Cardiac muscle cell (in vitro differentiated cells and primary cell): ENCODE data around the gene UBE2G1. TPM values are rescaled to one million over a fixed set of nuclear protein-coding genes. Genes with fewer than 3 reads are reported as not detected.
A peak's percentile ranks its signal among the peaks of the same experiment; 100 is the strongest.

ENCODE experiments used
- DNase-seq, 2 donors: peaks; one replicate each; pipeline versions ENCODE4 v3.0.0 to v3.0.0-alpha.2; 2010 to 2017; ENCODE audit warnings: low read depth in 1 of 2, low spot score in 1 of 2
- H3K27ac ChIP-seq: fragments of 200-600 bp; sonication (generic); 2 replicates; pipeline ENCODE4 v1.5.1; 2016
- H3K27me3 ChIP-seq: fragments of 200-600 bp; sonication (generic); 2 replicates; pipeline ENCODE4 v1.6.0; 2016; ENCODE audit warnings: control low read depth
- H3K36me3 ChIP-seq: fragments of 200-600 bp; sonication (generic); 2 replicates; pipeline ENCODE4 v1.5.1; 2016; ENCODE audit warnings: control low read depth
- H3K4me1 ChIP-seq: fragments of 200-600 bp; sonication (generic); 2 replicates; pipeline ENCODE4 v1.8.1; 2017; ENCODE audit warnings: low read depth, mild to moderate bottlenecking, mixed run types
- H3K4me3 ChIP-seq: fragments of 200-600 bp; sonication (generic); 2 replicates; pipeline ENCODE4 v1.5.1; 2016; ENCODE audit warnings: mild to moderate bottlenecking
- H3K9me3 ChIP-seq: fragments of 200-600 bp; sonication (generic); 2 replicates; pipeline ENCODE4 v1.5.1; 2017; ENCODE audit warnings: low read depth, mild to moderate bottlenecking, control low read depth
- polyA plus RNA-seq: library from polyadenylated mRNA; unstranded; fragments of >200 nt; fragmentation: Nextera tagmentation; extraction: Ambion mirVana; gene quantifications from 2 replicates; pipeline ENCODE4 v1.2.1, GENCODE V29; 2016
- total RNA-seq: library from RNA; depleted of rRNA; stranded (reverse); fragments of >200 nt; gene quantifications from 2 replicates; pipeline ENCODE4 v1.2.3, GENCODE V29; 2016
- TF ChIP-seq, protein P1 (sequence below): IDR thresholded peaks from 2 replicates; pipeline ENCODE4 v1.5.1; 2012; ENCODE audit warnings: low read depth, mild to moderate bottlenecking, low read length

UBE2G1 gene
- total and polyA plus RNA-seq, 2 experiments from 2014 or later = 99.0 to 107 TPM

DNA sequence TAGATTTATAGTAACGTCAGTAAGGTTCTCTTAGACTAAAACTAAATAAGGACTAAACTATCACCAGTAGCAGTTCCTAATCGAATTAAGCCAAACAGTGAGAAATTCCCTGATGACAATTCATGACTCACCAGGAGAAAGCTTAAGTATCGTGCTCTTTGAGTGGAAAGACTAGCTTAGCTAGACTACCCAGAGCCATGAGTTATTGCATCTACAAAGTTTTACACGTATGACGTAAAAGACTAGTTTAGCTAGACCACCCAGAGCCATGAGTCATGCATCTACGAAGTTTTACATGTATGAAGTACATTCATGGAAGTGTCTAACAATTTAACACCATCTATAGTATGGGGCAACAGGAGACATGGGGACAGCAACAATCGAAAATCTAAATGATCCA lies 36.6 kb downstream of the UBE2G1 start:
- H3K9me3 ChIP-seq = no peaks in the 10 kb centered on the region
- H3K4me3 ChIP-seq = no peak overlapping the region
- TF ChIP-seq, protein P1, sequence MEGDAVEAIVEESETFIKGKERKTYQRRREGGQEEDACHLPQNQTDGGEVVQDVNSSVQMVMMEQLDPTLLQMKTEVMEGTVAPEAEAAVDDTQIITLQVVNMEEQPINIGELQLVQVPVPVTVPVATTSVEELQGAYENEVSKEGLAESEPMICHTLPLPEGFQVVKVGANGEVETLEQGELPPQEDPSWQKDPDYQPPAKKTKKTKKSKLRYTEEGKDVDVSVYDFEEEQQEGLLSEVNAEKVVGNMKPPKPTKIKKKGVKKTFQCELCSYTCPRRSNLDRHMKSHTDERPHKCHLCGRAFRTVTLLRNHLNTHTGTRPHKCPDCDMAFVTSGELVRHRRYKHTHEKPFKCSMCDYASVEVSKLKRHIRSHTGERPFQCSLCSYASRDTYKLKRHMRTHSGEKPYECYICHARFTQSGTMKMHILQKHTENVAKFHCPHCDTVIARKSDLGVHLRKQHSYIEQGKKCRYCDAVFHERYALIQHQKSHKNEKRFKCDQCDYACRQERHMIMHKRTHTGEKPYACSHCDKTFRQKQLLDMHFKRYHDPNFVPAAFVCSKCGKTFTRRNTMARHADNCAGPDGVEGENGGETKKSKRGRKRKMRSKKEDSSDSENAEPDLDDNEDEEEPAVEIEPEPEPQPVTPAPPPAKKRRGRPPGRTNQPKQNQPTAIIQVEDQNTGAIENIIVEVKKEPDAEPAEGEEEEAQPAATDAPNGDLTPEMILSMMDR = no peak
- H3K4me1 ChIP-seq = peaks cover 22% of the 10 kb centered on the region
- peak overlapping the region; percentile 16 for H3K27ac ChIP-seq
- peak in 1 of 2 donors; percentile 83 for DNase-seq
- H3K27me3 ChIP-seq = no peaks in the 10 kb centered on the region
- no peaks in the 10 kb centered on the region for H3K36me3 ChIP-seq

DNA sequence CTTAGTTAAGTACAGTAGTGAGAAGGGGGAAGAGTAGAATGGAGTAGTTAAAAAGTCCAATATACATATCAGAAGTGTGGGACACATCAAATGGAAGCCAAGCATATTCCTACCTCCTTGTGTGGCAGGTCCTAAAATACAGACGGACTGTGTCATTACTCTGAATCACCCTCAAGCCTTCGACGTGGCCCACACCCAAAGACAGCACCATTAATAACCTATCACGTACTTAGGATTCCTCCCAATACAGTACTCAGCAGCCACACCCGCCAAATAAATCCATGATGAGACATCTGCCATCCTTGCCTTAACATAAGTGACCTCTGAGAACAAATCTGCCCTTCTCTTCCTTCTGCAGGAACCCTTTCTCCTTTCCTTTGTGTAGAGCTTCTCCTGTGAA lies 38.9 kb downstream of the UBE2G1 start:
- DNase-seq = no peak
- Histone ChIP-seq H3K9me3 (no peaks in the 10 kb centered on the region), H3K4me1 (peaks cover 20% of the 10 kb centered on the region), H3K27ac (no peak overlapping the region), H3K36me3 (no peaks in the 10 kb centered on the region), H3K4me3 (no peak overlapping the region), H3K27me3 (no peaks in the 10 kb centered on the region)
- TF ChIP-seq, protein P1 = no peak

DNA sequence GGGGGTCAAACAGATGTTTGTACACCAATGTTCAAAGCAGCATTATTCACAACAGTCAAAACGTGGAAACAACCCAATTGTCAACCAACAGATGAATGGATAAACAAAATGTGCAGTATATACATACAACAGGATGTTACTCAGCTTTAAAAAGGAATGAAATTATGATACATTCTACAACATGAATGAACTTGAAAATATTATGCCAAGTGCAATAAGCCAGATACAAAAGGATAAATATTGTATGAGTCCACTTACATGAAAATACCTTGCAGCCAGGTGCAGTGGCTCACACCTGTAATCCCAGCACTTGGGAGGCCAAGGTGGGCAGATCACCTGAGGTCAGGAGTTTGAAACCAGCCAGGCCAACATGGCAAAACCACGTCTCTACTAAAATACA lies 39.9 kb downstream of the UBE2G1 start:
- H3K4me3 ChIP-seq = no peak overlapping the region
- no peaks in the 10 kb centered on the region for H3K27me3 ChIP-seq
- H3K36me3 ChIP-seq = no peaks in the 10 kb centered on the region
- H3K4me1 ChIP-seq = peaks cover 14% of the 10 kb centered on the region
- TF ChIP-seq, protein P1 = no peak
- no peaks in the 10 kb centered on the region for H3K9me3 ChIP-seq
- no peak for DNase-seq
- no peak overlapping the region for H3K27ac ChIP-seq

DNA sequence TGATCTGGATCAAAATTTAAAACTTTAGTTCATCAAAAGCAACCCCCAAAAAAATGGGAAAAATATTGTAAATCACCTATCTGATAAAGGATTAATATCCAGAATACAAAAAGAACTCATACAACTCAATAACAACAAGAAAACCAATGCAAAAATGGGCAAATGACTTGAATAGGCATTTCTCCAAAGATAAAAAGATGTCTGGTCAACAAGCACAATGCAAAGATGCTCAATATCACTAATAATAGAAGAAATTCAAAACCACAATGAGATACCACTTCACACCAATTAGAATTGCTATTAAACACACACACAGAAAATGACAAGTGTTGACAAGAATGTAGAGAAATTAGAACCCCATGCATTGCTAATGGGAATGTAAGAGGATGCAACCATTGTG lies 40.4 kb downstream of the UBE2G1 start:
- Histone ChIP-seq H3K9me3 (no peaks in the 10 kb centered on the region), H3K27me3 (no peaks in the 10 kb centered on the region), H3K36me3 (no peaks in the 10 kb centered on the region), H3K4me3 (no peak overlapping the region), H3K4me1 (peaks cover 9% of the 10 kb centered on the region), H3K27ac (no peak overlapping the region)
- DNase-seq = no peak
- TF ChIP-seq, protein P1 = no peak

DNA sequence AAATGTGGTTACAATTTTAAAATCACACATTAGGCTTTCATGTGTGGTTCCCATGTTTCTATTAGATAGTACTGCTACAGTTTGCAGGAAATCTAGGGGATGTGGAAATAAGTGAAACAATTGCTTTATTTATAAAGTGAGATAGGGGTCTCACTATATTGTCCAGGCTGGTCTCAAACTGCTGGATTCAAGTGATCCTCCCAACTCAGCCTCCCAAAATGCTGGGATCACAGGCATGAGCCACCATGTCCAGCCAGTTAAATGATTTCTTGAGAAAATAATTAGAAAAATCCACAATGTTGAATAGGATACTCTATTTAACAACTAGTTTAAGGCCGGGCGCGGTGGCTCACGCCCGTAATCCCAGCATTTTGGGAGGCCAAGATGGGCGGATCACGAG lies 42.0 kb downstream of the UBE2G1 start:
- Histone ChIP-seq H3K4me1 (peaks cover 7% of the 10 kb centered on the region), H3K4me3 (no peak overlapping the region), H3K9me3 (no peaks in the 10 kb centered on the region), H3K36me3 (no peaks in the 10 kb centered on the region), H3K27me3 (no peaks in the 10 kb centered on the region), H3K27ac (no peak overlapping the region)
- no peak for DNase-seq
- TF ChIP-seq, protein P1 = no peak

DNA sequence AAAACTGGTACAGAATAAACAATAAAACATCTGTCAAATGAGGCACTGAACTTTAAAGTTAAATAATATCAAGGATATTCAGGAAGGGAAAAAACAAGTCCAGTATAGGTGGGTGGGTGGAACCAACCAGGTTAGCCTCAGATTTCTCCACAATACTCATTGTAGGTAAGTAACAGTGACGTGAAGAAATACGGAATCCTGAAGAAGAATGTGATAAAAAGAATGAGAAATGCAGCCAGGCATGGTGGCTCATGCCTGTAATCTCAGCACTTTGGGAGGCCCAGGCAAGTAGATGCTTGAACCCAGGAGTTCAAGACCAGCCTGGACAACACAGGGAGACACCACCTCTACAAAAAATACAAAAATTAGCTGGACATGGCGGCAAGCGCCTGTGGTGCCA lies 47.3 kb downstream of the UBE2G1 start:
- no peaks in the 10 kb centered on the region for H3K36me3 ChIP-seq
- no peak for DNase-seq
- TF ChIP-seq, protein P1 = no peak
- H3K4me3 ChIP-seq = no peak overlapping the region
- no peaks in the 10 kb centered on the region for H3K27me3 ChIP-seq
- H3K27ac ChIP-seq = no peak overlapping the region
- peaks cover 47% of the 10 kb centered on the region for H3K4me1 ChIP-seq
- no peaks in the 10 kb centered on the region for H3K9me3 ChIP-seq
